BLaER1 (cell line): ENCODE measurements around the gene DMWD.

Source experiments
- H3K27ac ChIP-seq: shearing (Covaris generic); formaldehyde crosslinking; 2 replicates; pipeline ENCODE4 v1.8.1; 2022
- H3K27me3 ChIP-seq: shearing (Covaris generic); formaldehyde crosslinking; 2 replicates; pipeline ENCODE4 v1.8.1; 2022
- H3K36me3 ChIP-seq: shearing (Covaris generic); formaldehyde crosslinking; 2 replicates; pipeline ENCODE4 v1.8.1; 2022
- H3K4me1 ChIP-seq: shearing (Covaris generic); formaldehyde crosslinking; 2 replicates; pipeline ENCODE4 v1.8.1; 2022
- H3K4me2 ChIP-seq: shearing (Covaris generic); formaldehyde crosslinking; 2 replicates; pipeline ENCODE4 v1.8.1; 2022
- H3K4me3 ChIP-seq: shearing (Covaris generic); formaldehyde crosslinking; 2 replicates; pipeline ENCODE4 v1.8.1; 2022
- H3K9ac ChIP-seq: shearing (Covaris generic); formaldehyde crosslinking; 2 replicates; pipeline ENCODE4 v1.8.1; 2022
- H3K9me3 ChIP-seq: shearing (Covaris generic); formaldehyde crosslinking; 2 replicates; pipeline ENCODE4 v1.8.1; 2022
- H4K20me1 ChIP-seq: shearing (Covaris generic); formaldehyde crosslinking; 2 replicates; pipeline ENCODE4 v1.8.1; 2022
- Cebpa-rat ChIP-seq: shearing (Covaris generic); IDR thresholded peaks from 2 replicates; pipeline ENCODE4 v1.8.1; 2022

DMWD gene

DNA sequence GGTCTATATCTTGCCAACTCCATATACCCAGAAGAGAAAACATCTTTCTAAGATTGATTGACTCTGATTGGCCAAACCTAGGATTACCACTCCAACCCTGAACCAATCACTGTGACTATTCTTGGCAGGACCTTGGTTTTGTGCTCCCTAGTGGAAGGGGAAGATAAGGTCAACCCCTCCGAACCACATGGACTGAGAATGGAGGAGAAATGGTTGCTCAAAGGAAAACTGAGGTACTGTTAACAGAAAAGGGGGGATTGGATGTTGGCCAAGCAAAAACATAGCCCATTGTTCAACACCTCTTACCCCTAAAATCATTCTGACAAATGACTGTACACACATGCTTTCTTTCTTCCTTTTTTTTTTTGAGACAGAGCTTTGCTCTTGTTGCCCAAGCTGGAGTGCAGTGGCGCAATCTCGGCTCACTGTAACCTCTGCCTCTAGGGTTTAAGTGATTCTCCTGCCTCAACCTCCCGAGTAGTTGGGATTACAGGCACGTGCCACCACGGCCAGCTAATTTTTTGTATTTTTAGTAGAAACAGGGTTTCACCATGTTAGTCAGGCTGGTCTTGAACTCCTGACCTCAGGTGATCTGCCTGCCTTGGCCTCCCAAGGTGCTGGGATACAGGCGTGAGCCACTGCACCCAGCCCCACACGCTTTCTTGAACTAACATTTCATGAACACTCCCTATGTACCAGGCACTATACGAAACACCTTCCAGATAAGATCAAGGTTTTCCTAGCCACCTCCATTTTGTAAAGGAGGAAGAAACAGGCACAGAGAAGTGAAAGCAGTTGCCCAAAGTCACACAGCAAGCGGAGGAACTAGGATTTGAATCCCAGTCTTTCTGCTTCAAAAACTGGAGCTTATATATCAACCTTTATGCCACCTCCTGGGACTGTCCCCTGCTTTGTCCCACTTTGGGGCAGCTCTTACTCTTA, 52.9 kb downstream of the DMWD start:
- Histone ChIP-seq H3K4me3 (no peak overlapping the region), H3K4me1 (no peaks in the 10 kb centered on the region), H3K9me3 (no peaks in the 10 kb centered on the region), H3K36me3 (no peaks in the 10 kb centered on the region), H3K27me3 (no peaks in the 10 kb centered on the region), H3K4me2 (no peak overlapping the region), H4K20me1 (no peaks in the 10 kb centered on the region), H3K9ac (no peak overlapping the region), H3K27ac (no peak overlapping the region)
- no peak for TF ChIP-seq Cebpa-rat

DNA sequence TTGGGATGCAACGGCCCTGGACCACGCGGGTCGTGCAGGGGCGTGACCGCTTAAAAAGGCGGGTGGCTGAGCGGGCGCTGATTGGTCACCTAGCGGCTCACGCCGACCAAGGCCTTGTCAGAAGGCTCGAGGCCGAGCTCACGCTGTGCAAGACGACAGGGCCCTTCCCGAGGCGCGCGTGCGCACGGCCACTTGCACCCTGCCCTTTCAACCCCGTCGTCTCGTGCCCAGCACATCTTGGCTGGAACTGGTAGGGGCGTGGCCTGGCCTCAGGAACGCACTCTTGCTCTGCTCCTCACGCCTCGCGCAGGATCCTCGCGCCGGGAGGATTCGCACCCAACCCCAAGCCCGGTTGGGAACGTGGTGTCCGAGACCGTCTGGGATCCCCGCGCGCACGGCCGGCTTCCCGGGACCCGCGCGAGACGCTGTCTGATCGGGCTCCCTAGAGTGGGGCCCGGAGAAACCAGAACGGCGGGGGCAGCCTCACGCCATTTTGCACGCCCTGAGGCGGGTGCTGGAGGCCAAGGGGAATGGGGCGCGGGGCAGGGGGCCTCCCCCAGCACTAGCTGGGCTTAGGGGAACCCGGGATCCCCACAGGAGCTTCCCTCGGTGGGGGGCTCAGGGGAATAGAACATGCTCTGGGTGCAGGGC, 59.4 kb downstream of the DMWD start, which contains the start of gene MEIOSIN:
Gene MEIOSIN, plus strand, starts transcription at position 280 of the 651 bp plus-strand sequence. CDS start 1,938 bp downstream, outside the sequence.
- TF ChIP-seq Cebpa-rat = no peak
- Histone ChIP-seq H3K36me3 (no peaks in the 10 kb centered on the region), H3K4me2 (no peak within 1 kb of the TSS), H3K4me3 (no peak within 1 kb of the TSS), H3K27ac (no peak within 1 kb of the TSS), H4K20me1 (peaks cover 18% of the 10 kb centered on the region; the same call in 1 of the 2 replicates), H3K4me1 (peaks cover 27% of the 10 kb centered on the region), H3K9ac (no peak within 1 kb of the TSS), H3K27me3 (no peaks in the 10 kb centered on the region), H3K9me3 (no peaks in the 10 kb centered on the region)
